ENCODE results near the gene MED9. TPM values are rescaled to one million over a fixed set of nuclear protein-coding genes. Genes with fewer than 3 reads are reported as not detected.

The MED9 gene
- total RNA-seq, 1 experiment from 2014 or later = 20.4 TPM

GRCh38 chr17:17472333-17472920 is 4.4 kb upstream of the MED9 start:
- no peak overlapping the region for H3K4me3 ChIP-seq (ENCODE audit: low read depth, low read length, poor library complexity, severe bottlenecking)
- peaks cover 42% of the 10 kb centered on the region for H3K27me3 ChIP-seq (replicated peaks; ENCODE audit: insufficient read depth, low read depth, low read length, poor library complexity)
- no peak overlapping the region for H3K27ac ChIP-seq (ENCODE audit: low read depth, low read length, poor library complexity, severe bottlenecking)
- CTCF ChIA-PET = no interaction called here
- intact Hi-C loops (cut with micrococcal nuclease; ENCODE audit: unreplicated experiment) = no loop called here
- no peak for DNase-seq (ENCODE audit: low spot score)
- H3K9me3 ChIP-seq (ENCODE audit: low read depth, low read length, poor library complexity, severe bottlenecking) = no peaks in the 10 kb centered on the region
- POLR2A ChIA-PET (ENCODE audit: low non-redundant PET) = no interaction called here
- H3K4me1 ChIP-seq (ENCODE audit: insufficient read depth, low read length, poor library complexity, severe bottlenecking) = no peaks in the 10 kb centered on the region
- TF ChIP-seq CTCF (conservative IDR thresholded peaks at IDR 0.05; ENCODE audit: low read depth, low read length) (no peak), EZH2 (IDR thresholded peaks at IDR 0.05; ENCODE audit: borderline replicate concordance, low read depth, low read length, poor library complexity, severe bottlenecking) (no peak)
- no peaks in the 10 kb centered on the region for H3K36me3 ChIP-seq (ENCODE audit: insufficient read depth, low read length, poor library complexity, severe bottlenecking)
- BruUV-seq (replicated peaks) = no TSS peak

DNA sequence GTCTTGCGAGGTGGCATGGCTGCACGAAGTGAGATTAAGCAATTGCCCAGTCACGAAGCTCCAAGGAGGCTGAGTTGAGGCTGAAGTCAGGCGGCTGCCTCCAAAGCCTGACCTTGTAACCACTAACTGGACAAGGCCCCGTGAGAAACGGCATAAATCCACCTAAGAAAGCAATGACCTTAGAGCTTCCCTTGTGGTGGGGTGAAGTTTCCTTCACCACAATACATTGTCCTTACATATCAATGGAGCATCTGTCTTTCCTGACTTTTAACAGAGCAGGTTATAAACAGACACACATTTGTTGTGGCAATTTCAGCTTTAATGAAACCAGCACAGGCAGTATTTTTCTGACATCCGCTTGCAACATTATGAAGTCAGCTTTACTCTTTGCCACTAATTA is 2.5 kb upstream of the MED9 start:
- no peak for DNase-seq (ENCODE audit: low spot score)
- Histone ChIP-seq H3K27me3 (replicated peaks; ENCODE audit: insufficient read depth, low read depth, low read length, poor library complexity) (peaks cover 33% of the 10 kb centered on the region), H3K4me3 (ENCODE audit: low read depth, low read length, poor library complexity, severe bottlenecking) (no peak overlapping the region), H3K36me3 (ENCODE audit: insufficient read depth, low read length, poor library complexity, severe bottlenecking) (no peaks in the 10 kb centered on the region), H3K27ac (ENCODE audit: low read depth, low read length, poor library complexity, severe bottlenecking) (no peak overlapping the region), H3K4me1 (ENCODE audit: insufficient read depth, low read length, poor library complexity, severe bottlenecking) (peaks cover 9% of the 10 kb centered on the region), H3K9me3 (ENCODE audit: low read depth, low read length, poor library complexity, severe bottlenecking) (no peaks in the 10 kb centered on the region)
- no peak for TF ChIP-seq EZH2 (IDR thresholded peaks at IDR 0.05; ENCODE audit: borderline replicate concordance, low read depth, low read length, poor library complexity, severe bottlenecking)
- TF ChIP-seq CTCF (conservative IDR thresholded peaks at IDR 0.05; ENCODE audit: low read depth, low read length) = no peak
- ChIA-PET CTCF (no interaction called here), POLR2A (ENCODE audit: low non-redundant PET) (no interaction called here)
- no TSS peak for BruUV-seq (replicated peaks)
- intact Hi-C loops (cut with micrococcal nuclease; ENCODE audit: unreplicated experiment) = no loop called here

DNA sequence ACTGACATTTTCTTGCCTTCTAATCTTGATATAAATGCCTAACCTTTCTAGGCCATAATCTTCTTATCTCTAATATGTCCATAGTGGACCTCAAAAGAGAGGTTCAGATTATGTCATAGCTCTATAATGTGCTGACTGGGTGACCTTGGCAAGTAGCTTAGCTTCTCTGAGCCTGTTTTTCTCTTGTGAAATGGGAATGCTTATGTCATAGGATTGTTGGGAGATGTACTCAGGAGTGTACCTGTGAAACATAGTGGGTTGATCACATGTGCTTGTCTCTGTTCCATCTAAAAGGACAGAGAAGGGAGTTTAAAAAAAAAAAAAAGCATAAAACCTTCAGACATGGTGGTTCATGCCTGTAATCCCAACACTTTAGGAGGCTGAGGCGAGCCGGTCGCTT is 2.4 kb downstream of the MED9 start:
- no peak for DNase-seq (ENCODE audit: low spot score)
- Histone ChIP-seq H3K27ac (ENCODE audit: low read depth, low read length, poor library complexity, severe bottlenecking) (no peak overlapping the region), H3K36me3 (ENCODE audit: insufficient read depth, low read length, poor library complexity, severe bottlenecking) (no peaks in the 10 kb centered on the region), H3K4me3 (ENCODE audit: low read depth, low read length, poor library complexity, severe bottlenecking) (no peak overlapping the region), H3K27me3 (replicated peaks; ENCODE audit: insufficient read depth, low read depth, low read length, poor library complexity) (peaks cover 8% of the 10 kb centered on the region), H3K9me3 (ENCODE audit: low read depth, low read length, poor library complexity, severe bottlenecking) (no peaks in the 10 kb centered on the region), H3K4me1 (ENCODE audit: insufficient read depth, low read length, poor library complexity, severe bottlenecking) (peaks cover 9% of the 10 kb centered on the region)
- CTCF ChIA-PET = no interaction called here
- BruUV-seq (replicated peaks) = no TSS peak
- TF ChIP-seq CTCF (conservative IDR thresholded peaks at IDR 0.05; ENCODE audit: low read depth, low read length) (no peak), EZH2 (IDR thresholded peaks at IDR 0.05; ENCODE audit: borderline replicate concordance, low read depth, low read length, poor library complexity, severe bottlenecking) (no peak)
- intact Hi-C loops (cut with micrococcal nuclease; ENCODE audit: unreplicated experiment) = no loop called here
- POLR2A ChIA-PET (ENCODE audit: low non-redundant PET) = no interaction called here
